SH-SY5Y (cell line): ENCODE data around the gene BMAL2.

Source experiments
- GATA2 ChIP-seq: IDR thresholded peaks from 2 replicates; pipeline ENCODE4 v1.6.1; 2011; ENCODE audit warnings: mild to moderate bottlenecking, low read depth, low read length
- GATA3 ChIP-seq: IDR thresholded peaks from 2 replicates; pipeline ENCODE4 v1.6.1; 2011; ENCODE audit warnings: low read depth, mild to moderate bottlenecking, low read length, moderate library complexity

The BMAL2 gene

GRCh38 chr12:27359578-27360340 lies 27.1 kb downstream of the BMAL2 start:
- TF ChIP-seq GATA3 (no peak), GATA2 (no peak)

GRCh38 chr12:27361372-27361771 lies 28.7 kb downstream of the BMAL2 start:
- TF ChIP-seq GATA3 (no peak), GATA2 (no peak)

GRCh38 chr12:27366621-27367020 lies 34.0 kb downstream of the BMAL2 start:
- TF ChIP-seq GATA2 (no peak), GATA3 (no peak)

GRCh38 chr12:27367078-27367477 lies 34.4 kb downstream of the BMAL2 start:
- TF ChIP-seq GATA3: no peak
- no peak for TF ChIP-seq GATA2

GRCh38 chr12:27382171-27382795 lies 49.6 kb downstream of the BMAL2 start:
- TF ChIP-seq GATA3: no peak
- TF ChIP-seq GATA2: no peak
